Measurements from ENCODE around the gene C2CD3.

C2CD3 gene

DNA sequence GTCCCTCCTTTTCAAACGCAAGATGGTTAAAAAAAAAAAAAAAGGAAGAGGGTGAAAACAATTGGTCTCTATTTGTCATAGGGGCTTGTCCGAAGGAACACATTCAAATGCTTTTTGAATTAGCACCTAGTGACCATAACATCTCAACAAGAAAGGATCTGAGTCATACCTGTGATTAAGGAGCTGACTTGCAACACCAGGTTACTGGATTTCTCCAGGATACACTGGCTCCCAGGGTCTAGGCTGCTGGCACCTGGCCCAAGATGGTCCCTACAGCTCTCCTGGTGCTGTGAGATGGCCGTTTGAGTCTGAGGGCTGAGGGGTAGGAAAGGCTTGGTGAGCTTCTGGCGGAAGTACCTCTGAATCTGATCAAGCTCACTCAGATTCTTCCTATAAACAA lies 133.5 kb downstream of the C2CD3 start:
- DNase-seq (ENCODE audit: low spot score), result no peak

GRCh38 chr11:74035264-74035663 lies 135.5 kb downstream of the C2CD3 start:
- in situ Hi-C loops (cut with MboI; ENCODE audit: low sequenced_read_pairs, unreplicated experiment), result no loop called here
- no peak for DNase-seq (ENCODE audit: low spot score)
- TF ChIP-seq, protein P1, sequence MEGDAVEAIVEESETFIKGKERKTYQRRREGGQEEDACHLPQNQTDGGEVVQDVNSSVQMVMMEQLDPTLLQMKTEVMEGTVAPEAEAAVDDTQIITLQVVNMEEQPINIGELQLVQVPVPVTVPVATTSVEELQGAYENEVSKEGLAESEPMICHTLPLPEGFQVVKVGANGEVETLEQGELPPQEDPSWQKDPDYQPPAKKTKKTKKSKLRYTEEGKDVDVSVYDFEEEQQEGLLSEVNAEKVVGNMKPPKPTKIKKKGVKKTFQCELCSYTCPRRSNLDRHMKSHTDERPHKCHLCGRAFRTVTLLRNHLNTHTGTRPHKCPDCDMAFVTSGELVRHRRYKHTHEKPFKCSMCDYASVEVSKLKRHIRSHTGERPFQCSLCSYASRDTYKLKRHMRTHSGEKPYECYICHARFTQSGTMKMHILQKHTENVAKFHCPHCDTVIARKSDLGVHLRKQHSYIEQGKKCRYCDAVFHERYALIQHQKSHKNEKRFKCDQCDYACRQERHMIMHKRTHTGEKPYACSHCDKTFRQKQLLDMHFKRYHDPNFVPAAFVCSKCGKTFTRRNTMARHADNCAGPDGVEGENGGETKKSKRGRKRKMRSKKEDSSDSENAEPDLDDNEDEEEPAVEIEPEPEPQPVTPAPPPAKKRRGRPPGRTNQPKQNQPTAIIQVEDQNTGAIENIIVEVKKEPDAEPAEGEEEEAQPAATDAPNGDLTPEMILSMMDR (IDR thresholded peaks at IDR 0.05; ENCODE audit: borderline replicate concordance, control extremely low read depth, extremely low read depth, insufficient read depth, missing control alignments), result no peak

More for the DNA sequence above, 133.5 kb downstream of the C2CD3 start:
- in situ Hi-C loops (cut with MboI; ENCODE audit: low sequenced_read_pairs, unreplicated experiment), result no loop called here
- TF ChIP-seq, protein P1 (IDR thresholded peaks at IDR 0.05; ENCODE audit: borderline replicate concordance, control extremely low read depth, extremely low read depth, insufficient read depth, missing control alignments), result no peak

DNA sequence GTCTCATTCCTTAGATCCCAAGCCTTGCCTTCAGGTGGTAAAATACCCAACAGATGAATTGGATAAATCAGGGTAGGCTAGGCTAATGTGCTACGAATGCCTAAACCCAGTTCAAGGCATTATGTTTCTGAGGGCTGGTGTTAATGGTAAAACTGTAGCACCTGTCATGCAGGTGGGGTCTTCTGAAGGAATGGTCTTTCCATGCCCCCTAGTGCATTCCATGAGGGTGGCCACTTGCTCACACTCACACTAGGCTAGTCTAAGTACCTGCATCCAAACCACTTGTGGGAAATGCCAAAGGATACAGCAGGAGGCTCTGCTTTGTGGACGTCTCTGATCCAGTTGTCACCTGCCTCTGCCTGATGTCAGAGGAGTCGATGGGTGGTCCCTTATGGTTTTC lies 137.8 kb downstream of the C2CD3 start:
- TF ChIP-seq, protein P1 (IDR thresholded peaks at IDR 0.05; ENCODE audit: borderline replicate concordance, control extremely low read depth, extremely low read depth, insufficient read depth, missing control alignments), result no peak
- in situ Hi-C loops (cut with MboI; ENCODE audit: low sequenced_read_pairs, unreplicated experiment), result no loop called here
- DNase-seq (ENCODE audit: low spot score), result no peak

GRCh38 chr11:74030723-74031676 lies 139.8 kb downstream of the C2CD3 start:
- in situ Hi-C loops (cut with MboI; ENCODE audit: low sequenced_read_pairs, unreplicated experiment), result no loop called here
- DNase-seq (ENCODE audit: low spot score), result no peak
- TF ChIP-seq, protein P1 (IDR thresholded peaks at IDR 0.05; ENCODE audit: borderline replicate concordance, control extremely low read depth, extremely low read depth, insufficient read depth, missing control alignments), result no peak

DNA sequence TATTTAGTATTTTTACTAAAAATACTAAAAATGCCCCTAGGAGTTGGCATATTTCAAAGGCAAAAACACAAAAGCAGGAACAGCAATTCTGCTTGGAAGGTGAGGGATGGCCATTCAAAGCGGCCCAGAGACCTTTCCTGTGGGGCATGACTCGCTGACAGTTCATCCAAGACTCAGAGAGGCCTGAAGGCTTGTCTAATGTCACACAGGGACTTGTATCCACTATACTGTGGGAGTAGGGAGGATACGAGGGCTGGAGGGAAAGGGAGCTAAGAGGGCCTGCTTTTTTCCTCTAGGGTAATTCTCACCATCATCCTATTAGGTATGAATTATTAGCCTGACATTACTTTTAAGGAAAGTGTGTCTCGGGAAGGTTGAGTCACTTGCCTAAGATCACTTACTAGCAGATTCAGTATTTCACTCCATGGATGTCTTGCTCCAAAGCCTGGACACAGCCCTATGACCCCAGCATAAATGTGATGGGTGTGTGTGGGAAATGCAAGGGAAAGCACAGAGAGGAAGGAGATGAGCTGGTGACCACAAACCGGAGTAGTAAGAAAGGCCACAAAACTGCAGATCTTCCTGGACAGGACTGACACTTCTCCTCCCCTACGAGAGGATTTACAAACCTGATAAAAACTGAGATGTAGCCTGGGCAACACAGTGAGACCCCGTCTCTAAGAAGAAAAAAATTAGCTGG lies 145.2 kb downstream of the C2CD3 start:
- no peak for DNase-seq (ENCODE audit: low spot score)
- TF ChIP-seq, protein P1 (IDR thresholded peaks at IDR 0.05; ENCODE audit: borderline replicate concordance, control extremely low read depth, extremely low read depth, insufficient read depth, missing control alignments), result no peak
- in situ Hi-C loops (cut with MboI; ENCODE audit: low sequenced_read_pairs, unreplicated experiment), result no loop called here

- in situ Hi-C loops (cut with MboI; ENCODE audit: low sequenced_read_pairs, unreplicated experiment), result no loop called here
- DNase-seq (ENCODE audit: low spot score), result no peak
- TF ChIP-seq, protein P1 (IDR thresholded peaks at IDR 0.05; ENCODE audit: borderline replicate concordance, control extremely low read depth, extremely low read depth, insufficient read depth, missing control alignments), result no peak
These were observed 146.4 kb downstream of the C2CD3 start for GRCh38 chr11:74024261-74025029.
